NB4 (cell line): Measurements from ENCODE around the gene DIS3L.
"Not testable (repeated sequence)": the region's sequence is repeated elsewhere in the genome, so short reads cannot be mapped to it uniquely, and the experiment has no call there.

ENCODE experiments used
- POLR2A ChIP-seq: IDR thresholded peaks from 2 replicates; pipeline ENCODE4 v1.6.1; 2011; ENCODE audit warnings: mild to moderate bottlenecking; ENCODE audit not compliant: insufficient read length; ENCODE audit errors: extremely low read depth
- TF ChIP-seq, protein P1 (sequence below): IDR thresholded peaks from one replicate; pipeline ENCODE4 v1.5.1; 2012; ENCODE audit warnings: low read depth, low read length

DNA sequence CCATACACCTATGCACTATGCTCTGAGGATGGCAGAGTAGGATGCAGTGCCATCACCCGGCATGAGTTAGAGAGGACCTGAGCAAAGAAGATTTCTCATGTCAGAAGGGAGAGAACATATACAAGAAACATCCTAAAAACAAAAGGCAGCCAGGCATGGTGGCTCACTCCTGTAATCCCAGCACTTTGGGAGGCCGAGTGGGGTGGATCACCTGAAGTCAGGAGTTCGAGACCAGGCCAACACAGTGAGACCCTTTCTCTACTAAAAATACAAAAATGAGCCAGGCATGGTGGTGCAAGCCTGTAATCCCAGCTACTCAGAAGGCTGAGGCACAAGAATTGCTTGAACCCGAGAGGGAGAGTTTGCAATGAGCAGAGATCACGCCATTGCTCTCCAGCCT, 47.5 kb upstream of the DIS3L start:
- TF ChIP-seq, protein P1, sequence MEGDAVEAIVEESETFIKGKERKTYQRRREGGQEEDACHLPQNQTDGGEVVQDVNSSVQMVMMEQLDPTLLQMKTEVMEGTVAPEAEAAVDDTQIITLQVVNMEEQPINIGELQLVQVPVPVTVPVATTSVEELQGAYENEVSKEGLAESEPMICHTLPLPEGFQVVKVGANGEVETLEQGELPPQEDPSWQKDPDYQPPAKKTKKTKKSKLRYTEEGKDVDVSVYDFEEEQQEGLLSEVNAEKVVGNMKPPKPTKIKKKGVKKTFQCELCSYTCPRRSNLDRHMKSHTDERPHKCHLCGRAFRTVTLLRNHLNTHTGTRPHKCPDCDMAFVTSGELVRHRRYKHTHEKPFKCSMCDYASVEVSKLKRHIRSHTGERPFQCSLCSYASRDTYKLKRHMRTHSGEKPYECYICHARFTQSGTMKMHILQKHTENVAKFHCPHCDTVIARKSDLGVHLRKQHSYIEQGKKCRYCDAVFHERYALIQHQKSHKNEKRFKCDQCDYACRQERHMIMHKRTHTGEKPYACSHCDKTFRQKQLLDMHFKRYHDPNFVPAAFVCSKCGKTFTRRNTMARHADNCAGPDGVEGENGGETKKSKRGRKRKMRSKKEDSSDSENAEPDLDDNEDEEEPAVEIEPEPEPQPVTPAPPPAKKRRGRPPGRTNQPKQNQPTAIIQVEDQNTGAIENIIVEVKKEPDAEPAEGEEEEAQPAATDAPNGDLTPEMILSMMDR: not testable (repeated sequence)
- TF ChIP-seq POLR2A: not testable (repeated sequence)
